ENCODE data around the gene CCDC18. TPM values are rescaled to one million over a fixed set of nuclear protein-coding genes. Genes with fewer than 3 reads are reported as not detected.
"Not testable (repeated sequence)": the region's sequence is repeated elsewhere in the genome, so short reads cannot be mapped to it uniquely, and the experiment has no call there.

CCDC18 gene
- total RNA-seq, 5 donors from 2014 or later (not counting 1 experiment from before 2014, with no cell fraction given), result 7.4 to 10.1 (median 8.8) TPM

DNA sequence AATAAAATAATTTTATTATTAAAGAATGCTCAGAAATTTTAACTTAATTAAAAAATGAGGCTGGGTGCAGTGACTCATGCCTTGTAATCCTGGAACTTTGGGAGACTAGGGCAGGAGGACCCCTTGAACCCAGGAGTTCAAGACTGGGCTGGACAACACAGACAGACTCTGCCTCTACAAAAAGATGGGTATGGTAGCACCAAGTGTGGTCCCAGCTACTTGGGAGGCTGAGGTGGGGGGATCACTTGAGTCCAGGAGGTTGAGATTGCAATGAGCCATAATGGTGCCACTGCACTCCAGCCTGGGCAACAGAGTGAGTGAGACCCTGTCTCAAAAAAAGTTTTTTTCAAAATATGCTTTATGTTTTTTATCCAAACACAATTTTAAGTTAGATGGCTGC lies 25.6 kb upstream of the CCDC18 start:
- no peaks in the 10 kb centered on the region for H3K27me3 Mint-ChIP-seq
- CTCF ChIA-PET, result interaction anchor here (0.6 to 0.7 kb wide), 3 partner anchors 12 to 1446 kb away, joined by 4 to 8 read pairs (median 4); no protein-coding TSS in a partner anchor
- POLR2A ChIA-PET, result interaction anchor here in 1 of 2 donors (1.1 kb wide), 1 partner anchor 11 kb away, joined by 4 read pairs; no protein-coding TSS in a partner anchor
- H3K27ac Mint-ChIP-seq, result peak overlapping the region in 1 of 2 donors; percentile 36
- ATAC-seq (replicated peaks in 1 of 4) (no peak), DNase-seq (no peak)
- H3K4me1 Mint-ChIP-seq, result peaks cover 9 to 11% (median 10%) of the 10 kb centered on the region in 3 donors
- peak overlapping the region; percentile 19 for H3K27ac ChIP-seq (ENCODE audit: low read length)
- peaks cover 38% of the 10 kb centered on the region for H3K36me3 Mint-ChIP-seq
- no peak overlapping the region for H3K4me3 ChIP-seq (ENCODE audit: control insufficient read depth in 1 of 2, extremely low read depth in 1 of 2, low read length in 1 of 2)
- H3K9me3 Mint-ChIP-seq, result no peaks in the 10 kb centered on the region
- H3K27me3 ChIP-seq (replicated peaks in 1 of 2; ENCODE audit: control insufficient read depth in 2 of 2, extremely low read depth in 1 of 2, insufficient read depth in 2 of 2, low read length in 1 of 2), result no peaks in the 10 kb centered on the region
- H3K36me3 ChIP-seq (ENCODE audit: control insufficient read depth in 2 of 2, extremely low read depth in 1 of 2, insufficient read depth in 1 of 2, low read length in 1 of 2), result peaks cover 0 to 62% of the 10 kb centered on the region in 2 donors
- no peak overlapping the region for H3K4me3 Mint-ChIP-seq
- no peaks in the 10 kb centered on the region for H3K9me3 ChIP-seq
- peaks cover 0 to 3% of the 10 kb centered on the region in 2 experiments for H3K4me1 ChIP-seq (ENCODE audit: control insufficient read depth in 1 of 2, extremely low read depth in 1 of 2, insufficient read depth in 2 of 2, low read length in 2 of 2)

DNA sequence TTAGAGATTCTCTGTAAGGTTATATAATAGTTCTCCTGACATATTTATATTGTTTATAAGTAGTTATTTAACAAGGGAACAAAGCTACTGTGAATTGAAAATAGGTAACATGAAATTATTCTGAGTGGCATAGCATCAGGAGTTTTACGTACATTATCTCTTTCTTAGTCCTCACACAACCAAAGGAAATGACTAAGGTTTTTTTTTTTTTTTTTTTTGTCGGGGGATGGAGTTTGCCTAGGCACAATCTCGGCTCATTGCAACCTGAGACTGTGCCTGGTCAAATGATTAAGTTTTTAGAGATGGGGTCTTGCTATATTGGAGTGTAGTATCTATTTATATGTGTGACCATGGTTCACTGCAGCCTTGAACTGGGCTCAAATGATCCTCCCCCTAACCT lies 25.2 kb upstream of the CCDC18 start:
- Mint-ChIP-seq H3K4me1 (peaks cover 10 to 12% (median 11%) of the 10 kb centered on the region in 3 donors), H3K27ac (peak overlapping the region; percentile 36 to 70), H3K4me3 (no peak overlapping the region), H3K36me3 (peaks cover 35% of the 10 kb centered on the region), H3K9me3 (no peaks in the 10 kb centered on the region), H3K27me3 (no peaks in the 10 kb centered on the region)
- ChIA-PET POLR2A (no interaction called here), CTCF (interaction anchor here in 1 of 2 donors (0.7 kb wide), 2 partner anchors 12 to 1446 kb away, joined by 4 to 8 read pairs; no protein-coding TSS in a partner anchor)
- Histone ChIP-seq H3K4me1 (ENCODE audit: control insufficient read depth in 1 of 2, extremely low read depth in 1 of 2, insufficient read depth in 2 of 2, low read length in 2 of 2) (peaks cover 0 to 3% of the 10 kb centered on the region in 2 experiments), H3K4me3 (ENCODE audit: control insufficient read depth in 1 of 2, extremely low read depth in 1 of 2, low read length in 1 of 2) (no peak overlapping the region), H3K36me3 (ENCODE audit: control insufficient read depth in 2 of 2, extremely low read depth in 1 of 2, insufficient read depth in 1 of 2, low read length in 1 of 2) (peaks cover 0 to 65% of the 10 kb centered on the region in 2 donors), H3K27me3 (replicated peaks in 1 of 2; ENCODE audit: control insufficient read depth in 2 of 2, extremely low read depth in 1 of 2, insufficient read depth in 2 of 2, low read length in 1 of 2) (no peaks in the 10 kb centered on the region), H3K27ac (ENCODE audit: low read length) (peak overlapping the region; percentile 19), H3K9me3 (no peaks in the 10 kb centered on the region)
- DNase-seq (no peak), ATAC-seq (replicated peaks in 1 of 4) (peak in 1 of 4 experiments; percentile 53)
- WGBS (ENCODE audit: insufficient coverage), result no CpG with 5 or more reads among the region's 3 CpGs

DNA sequence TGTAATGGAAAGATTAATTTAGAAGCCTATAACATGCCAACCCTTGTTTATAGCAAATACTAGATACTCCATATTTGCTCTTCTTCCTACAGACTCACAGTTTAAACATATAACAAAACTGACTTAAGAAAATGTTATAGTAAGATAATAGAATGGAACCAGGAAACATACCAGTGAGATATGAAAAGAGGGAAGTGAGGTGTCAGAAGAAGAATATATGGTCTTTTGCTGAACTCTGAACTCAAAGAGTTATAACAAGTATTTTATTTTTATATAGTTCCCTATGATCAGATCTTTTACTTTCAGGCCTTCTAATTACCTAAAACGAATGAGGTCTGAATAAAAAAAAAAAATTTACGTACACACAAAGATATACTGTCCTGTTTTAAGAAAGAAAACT lies 21.2 kb upstream of the CCDC18 start:
- Mint-ChIP-seq H3K36me3 (peaks cover 30% of the 10 kb centered on the region), H3K27ac (no peak overlapping the region), H3K27me3 (no peaks in the 10 kb centered on the region), H3K4me3 (no peak overlapping the region), H3K9me3 (no peaks in the 10 kb centered on the region), H3K4me1 (peaks cover 20 to 30% (median 30%) of the 10 kb centered on the region in 3 donors)
- peaks cover 0 to 3% of the 10 kb centered on the region in 2 experiments for H3K4me1 ChIP-seq (ENCODE audit: control insufficient read depth in 1 of 2, extremely low read depth in 1 of 2, insufficient read depth in 2 of 2, low read length in 2 of 2)
- POLR2A ChIA-PET, result interaction anchor here in 1 of 2 donors (1.0 kb wide), 1 partner anchor 9 kb away, joined by 3 read pairs; no protein-coding TSS in a partner anchor
- no peaks in the 10 kb centered on the region for H3K27me3 ChIP-seq (replicated peaks in 1 of 2; ENCODE audit: control insufficient read depth in 2 of 2, extremely low read depth in 1 of 2, insufficient read depth in 2 of 2, low read length in 1 of 2)
- CTCF ChIA-PET, result interaction anchor here in 1 of 2 donors (1.0 kb wide), 1 partner anchor 43 kb away, joined by 3 read pairs; no protein-coding TSS in a partner anchor
- WGBS (ENCODE audit: insufficient coverage), result no CpG with 5 or more reads among the region's 2 CpGs
- ATAC-seq (replicated peaks in 1 of 4) (no peak), DNase-seq (no peak)
- H3K27ac ChIP-seq (ENCODE audit: low read length), result no peak overlapping the region
- no peak overlapping the region for H3K4me3 ChIP-seq (ENCODE audit: control insufficient read depth in 1 of 2, extremely low read depth in 1 of 2, low read length in 1 of 2)
- H3K9me3 ChIP-seq, result no peaks in the 10 kb centered on the region
- peaks cover 0 to 44% of the 10 kb centered on the region in 2 donors for H3K36me3 ChIP-seq (ENCODE audit: control insufficient read depth in 2 of 2, extremely low read depth in 1 of 2, insufficient read depth in 1 of 2, low read length in 1 of 2)

DNA sequence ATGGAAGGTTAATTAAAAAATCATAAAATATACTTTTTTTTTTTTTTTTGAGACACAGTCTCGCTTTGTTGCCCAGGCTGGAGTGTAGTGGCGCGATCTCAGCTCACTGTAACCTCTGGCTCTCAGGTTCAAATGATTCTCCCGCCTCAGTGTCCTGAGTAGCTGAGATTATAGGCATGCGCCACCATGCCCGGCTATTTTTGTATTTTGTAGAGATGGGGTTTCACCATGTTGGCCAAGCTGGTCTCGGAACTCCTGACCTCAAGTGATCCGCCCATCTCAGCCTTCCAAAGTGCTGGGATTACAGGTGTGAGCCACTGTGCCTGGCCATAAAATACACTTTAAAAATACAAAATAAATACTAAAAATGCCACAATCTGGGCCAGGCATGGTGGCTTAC lies 17.2 kb upstream of the CCDC18 start:
- H3K4me3 Mint-ChIP-seq; ATAC-seq (replicated peaks in 1 of 4); H3K27ac ChIP-seq (ENCODE audit: low read length); H3K4me1 ChIP-seq (ENCODE audit: control insufficient read depth in 1 of 2, extremely low read depth in 1 of 2, insufficient read depth in 2 of 2, low read length in 2 of 2); H3K9me3 ChIP-seq; H3K27me3 Mint-ChIP-seq; DNase-seq; CTCF ChIA-PET; H3K4me3 ChIP-seq (ENCODE audit: control insufficient read depth in 1 of 2, extremely low read depth in 1 of 2, low read length in 1 of 2); H3K9me3 Mint-ChIP-seq; H3K27ac Mint-ChIP-seq; H3K27me3 ChIP-seq (replicated peaks in 1 of 2; ENCODE audit: control insufficient read depth in 2 of 2, extremely low read depth in 1 of 2, insufficient read depth in 2 of 2, low read length in 1 of 2): not testable (repeated sequence)
- Mint-ChIP-seq H3K36me3 (peaks cover 40% of the 10 kb centered on the region), H3K4me1 (peaks cover 40 to 49% (median 46%) of the 10 kb centered on the region in 3 donors)
- H3K36me3 ChIP-seq (ENCODE audit: control insufficient read depth in 2 of 2, extremely low read depth in 1 of 2, insufficient read depth in 1 of 2, low read length in 1 of 2), result peaks cover 0 to 19% of the 10 kb centered on the region in 2 donors
- WGBS (ENCODE audit: insufficient coverage), result 100% methylated on average over 4 of the region's 8 CpGs
- POLR2A ChIA-PET, result interaction anchor here in 1 of 2 donors (0.7 kb wide), 1 partner anchor 216 kb away, joined by 13 read pairs; no protein-coding TSS in a partner anchor

DNA sequence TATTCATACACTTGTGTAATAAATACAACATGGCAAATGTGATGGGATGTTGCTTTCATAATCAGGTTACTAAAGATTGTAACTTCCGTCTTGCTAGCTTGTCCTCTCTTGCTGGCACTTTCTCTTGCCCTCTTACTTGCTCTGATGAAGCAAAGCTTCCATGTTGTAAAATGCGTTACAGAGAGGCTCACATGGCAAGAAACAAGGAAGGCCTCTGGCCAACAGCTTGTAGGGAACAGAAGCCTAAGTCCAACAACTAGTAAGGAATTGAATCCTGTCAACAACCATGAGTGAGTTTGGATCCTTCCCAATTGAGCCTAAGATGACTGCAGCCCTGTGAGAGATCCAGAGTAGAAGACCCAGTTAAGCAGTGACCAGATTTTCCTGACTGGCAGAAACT lies 15.7 kb upstream of the CCDC18 start:
- Histone ChIP-seq H3K27me3 (replicated peaks in 1 of 2; ENCODE audit: control insufficient read depth in 2 of 2, extremely low read depth in 1 of 2, insufficient read depth in 2 of 2, low read length in 1 of 2) (no peaks in the 10 kb centered on the region), H3K27ac (ENCODE audit: low read length) (no peak overlapping the region), H3K36me3 (ENCODE audit: control insufficient read depth in 2 of 2, extremely low read depth in 1 of 2, insufficient read depth in 1 of 2, low read length in 1 of 2) (peaks cover 0 to 9% of the 10 kb centered on the region in 2 donors), H3K9me3 (no peaks in the 10 kb centered on the region), H3K4me3 (ENCODE audit: control insufficient read depth in 1 of 2, extremely low read depth in 1 of 2, low read length in 1 of 2) (no peak overlapping the region), H3K4me1 (ENCODE audit: control insufficient read depth in 1 of 2, extremely low read depth in 1 of 2, insufficient read depth in 2 of 2, low read length in 2 of 2) (no peaks in the 10 kb centered on the region)
- 100% methylated on average over 2 of the region's 2 CpGs for WGBS (ENCODE audit: insufficient coverage)
- peaks cover 4 to 9% (median 5%) of the 10 kb centered on the region in 3 donors for H3K9me3 Mint-ChIP-seq
- H3K4me3 Mint-ChIP-seq, result no peak overlapping the region
- ChIA-PET CTCF (interaction anchor here in 1 of 2 donors (0.6 kb wide), 2 partner anchors 13 to 16 kb away, joined by 3 to 6 read pairs; no protein-coding TSS in a partner anchor), POLR2A (interaction anchor here (0.6 to 1.0 kb wide), 2 partner anchors 24 to 46 kb away, joined by 3 to 6 read pairs; no protein-coding TSS in a partner anchor)
- DNase-seq (no peak), ATAC-seq (replicated peaks in 1 of 4) (no peak)
- H3K36me3 Mint-ChIP-seq, result peaks cover 40% of the 10 kb centered on the region
- peak overlapping the region; percentile 3 to 65 for H3K27ac Mint-ChIP-seq
- peaks cover 53 to 62% (median 59%) of the 10 kb centered on the region in 3 donors for H3K4me1 Mint-ChIP-seq
- no peaks in the 10 kb centered on the region for H3K27me3 Mint-ChIP-seq

DNA sequence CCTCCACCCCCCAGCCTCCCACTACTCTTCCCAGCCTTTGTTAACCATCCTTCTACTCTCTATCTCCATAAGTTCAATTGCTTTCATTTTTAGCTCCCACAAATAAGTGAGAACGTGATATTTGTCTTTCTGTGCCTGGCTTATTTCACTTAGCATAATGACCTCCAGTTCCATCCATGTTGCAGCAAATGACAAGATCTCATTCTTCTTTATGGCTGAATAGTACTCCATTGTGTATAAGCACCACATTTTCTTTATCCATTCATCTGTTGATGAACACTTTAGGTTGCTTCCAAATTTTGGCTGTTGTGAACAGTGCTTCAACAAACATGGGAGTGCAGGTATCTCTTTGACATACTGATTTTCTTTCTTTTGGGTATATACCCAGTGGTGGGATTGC lies 14.6 kb upstream of the CCDC18 start:
- H3K4me1 Mint-ChIP-seq, result peaks cover 57 to 63% (median 62%) of the 10 kb centered on the region in 3 donors

More for the DNA sequence above, 14.6 kb upstream of the CCDC18 start:
- H3K9me3 Mint-ChIP-seq; ATAC-seq (replicated peaks in 1 of 4); CTCF ChIA-PET; H3K27ac Mint-ChIP-seq; H3K36me3 ChIP-seq (ENCODE audit: control insufficient read depth in 2 of 2, extremely low read depth in 1 of 2, insufficient read depth in 1 of 2, low read length in 1 of 2); H3K27me3 ChIP-seq (replicated peaks in 1 of 2; ENCODE audit: control insufficient read depth in 2 of 2, extremely low read depth in 1 of 2, insufficient read depth in 2 of 2, low read length in 1 of 2); H3K27me3 Mint-ChIP-seq; H3K4me3 ChIP-seq (ENCODE audit: control insufficient read depth in 1 of 2, extremely low read depth in 1 of 2, low read length in 1 of 2); POLR2A ChIA-PET; H3K4me1 ChIP-seq (ENCODE audit: control insufficient read depth in 1 of 2, extremely low read depth in 1 of 2, insufficient read depth in 2 of 2, low read length in 2 of 2); H3K4me3 Mint-ChIP-seq; H3K27ac ChIP-seq (ENCODE audit: low read length); DNase-seq; H3K9me3 ChIP-seq: not testable (repeated sequence)
- H3K36me3 Mint-ChIP-seq, result peaks cover 41% of the 10 kb centered on the region
- WGBS (ENCODE audit: insufficient coverage), result 100% methylated on average over 1 of the region's 1 CpG

Data from T-cell (primary cell).